Measurements from ENCODE around the gene SGTA.

DNA sequence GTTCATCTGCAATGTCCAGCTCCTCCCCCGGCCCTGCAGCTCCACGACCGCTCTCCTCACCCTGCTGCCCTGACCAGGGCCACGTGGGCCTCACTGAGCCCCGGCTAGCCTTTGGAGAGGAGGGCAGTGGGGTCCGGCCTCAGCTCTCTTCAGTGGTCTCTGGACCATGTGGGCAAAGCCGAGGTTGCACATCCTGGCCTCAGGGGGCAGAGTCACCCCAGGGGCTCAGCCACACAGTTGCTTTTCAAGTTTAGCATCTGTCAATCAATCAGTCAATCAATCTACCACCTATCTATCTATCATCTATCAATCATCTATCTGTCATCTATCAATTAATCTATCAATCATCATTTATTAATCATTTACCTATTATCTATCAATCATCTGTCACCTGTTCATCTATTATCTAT is 58.9 kb downstream of the SGTA start:
- TF ChIP-seq POLR2AphosphoS5 (IDR thresholded peaks at IDR 0.05; ENCODE audit: low read depth) (no peak), SPI1 (IDR thresholded peaks at IDR 0.05; ENCODE audit: borderline replicate concordance, low read depth) (no peak)
